ENCODE data around the gene ST6GALNAC2. TPM values are rescaled to one million over a fixed set of nuclear protein-coding genes. Genes with fewer than 3 reads are reported as not detected.

ST6GALNAC2 gene
- total and polyA plus RNA-seq, 12 donors, result 1.5 to 8.4 (median 5.7) TPM

DNA sequence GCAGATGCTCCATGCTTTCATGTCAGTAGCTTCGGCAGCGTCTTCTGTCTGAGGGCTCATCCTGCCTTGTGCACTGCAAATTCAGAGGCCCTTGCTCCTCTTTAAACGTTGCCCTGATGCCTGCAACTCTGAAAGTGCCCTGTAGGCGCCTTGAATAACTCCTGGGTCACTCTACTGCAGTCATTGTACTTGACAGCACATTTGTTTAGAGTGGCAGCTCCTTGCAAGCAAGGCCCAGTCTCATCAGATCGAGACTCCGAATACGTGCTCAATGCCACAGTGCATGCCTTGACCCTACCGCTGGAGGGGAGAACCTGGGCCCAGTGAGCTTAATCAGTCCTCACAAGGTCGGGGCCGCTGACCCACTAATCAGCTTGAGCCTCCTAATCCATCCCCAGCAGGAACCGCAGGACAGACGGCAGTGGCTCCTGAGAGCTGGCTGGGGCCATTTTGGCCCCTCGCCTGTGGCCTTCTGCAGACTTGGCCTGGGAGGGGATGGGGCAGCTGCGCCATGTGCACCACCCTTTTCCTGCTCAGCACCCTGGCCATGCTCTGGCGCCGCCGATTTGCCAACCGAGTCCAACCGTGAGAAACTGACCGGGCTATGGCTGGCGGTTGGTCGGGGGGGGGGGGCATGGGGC is 45.9 kb downstream of the ST6GALNAC2 start, which contains the start of gene PRCD:
TSS of gene PRCD (plus strand) at position 414 of the 641 bp plus-strand sequence. CDS start at position 512, 98 bp downstream.
- no peaks in the 10 kb centered on the region for H3K36me3 ChIP-seq
- peak within 1 kb of the TSS in 9 of 10 donors; percentile 35 to 64 (median 48) for H3K4me3 ChIP-seq
- H3K27me3 ChIP-seq, result peaks cover 0 to 63% (median 0%) of the 10 kb centered on the region in 7 donors
- intact Hi-C loops (cut with DNase I), result loop anchor here in 1 of 10 donors (10.0 kb wide), 1 partner anchor 185 kb away; the partner anchor contains the start of genes JMJD6 and METTL23
- peaks cover 36 to 84% (median 53%) of the 10 kb centered on the region in 9 donors for H3K4me1 ChIP-seq
- no peaks in the 10 kb centered on the region for H3K9me3 ChIP-seq
- TF ChIP-seq, protein P1, sequence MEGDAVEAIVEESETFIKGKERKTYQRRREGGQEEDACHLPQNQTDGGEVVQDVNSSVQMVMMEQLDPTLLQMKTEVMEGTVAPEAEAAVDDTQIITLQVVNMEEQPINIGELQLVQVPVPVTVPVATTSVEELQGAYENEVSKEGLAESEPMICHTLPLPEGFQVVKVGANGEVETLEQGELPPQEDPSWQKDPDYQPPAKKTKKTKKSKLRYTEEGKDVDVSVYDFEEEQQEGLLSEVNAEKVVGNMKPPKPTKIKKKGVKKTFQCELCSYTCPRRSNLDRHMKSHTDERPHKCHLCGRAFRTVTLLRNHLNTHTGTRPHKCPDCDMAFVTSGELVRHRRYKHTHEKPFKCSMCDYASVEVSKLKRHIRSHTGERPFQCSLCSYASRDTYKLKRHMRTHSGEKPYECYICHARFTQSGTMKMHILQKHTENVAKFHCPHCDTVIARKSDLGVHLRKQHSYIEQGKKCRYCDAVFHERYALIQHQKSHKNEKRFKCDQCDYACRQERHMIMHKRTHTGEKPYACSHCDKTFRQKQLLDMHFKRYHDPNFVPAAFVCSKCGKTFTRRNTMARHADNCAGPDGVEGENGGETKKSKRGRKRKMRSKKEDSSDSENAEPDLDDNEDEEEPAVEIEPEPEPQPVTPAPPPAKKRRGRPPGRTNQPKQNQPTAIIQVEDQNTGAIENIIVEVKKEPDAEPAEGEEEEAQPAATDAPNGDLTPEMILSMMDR (IDR thresholded peaks at IDR 0.05), result no peak
- WGBS, 2 donors, result 73 to 74% methylated on average over 22 of the region's 22 CpGs
- ATAC-seq (no peak), DNase-seq (no peak)
- H3K27ac ChIP-seq, result peak within 1 kb of the TSS; percentile 77 to 89 (median 82)

DNA sequence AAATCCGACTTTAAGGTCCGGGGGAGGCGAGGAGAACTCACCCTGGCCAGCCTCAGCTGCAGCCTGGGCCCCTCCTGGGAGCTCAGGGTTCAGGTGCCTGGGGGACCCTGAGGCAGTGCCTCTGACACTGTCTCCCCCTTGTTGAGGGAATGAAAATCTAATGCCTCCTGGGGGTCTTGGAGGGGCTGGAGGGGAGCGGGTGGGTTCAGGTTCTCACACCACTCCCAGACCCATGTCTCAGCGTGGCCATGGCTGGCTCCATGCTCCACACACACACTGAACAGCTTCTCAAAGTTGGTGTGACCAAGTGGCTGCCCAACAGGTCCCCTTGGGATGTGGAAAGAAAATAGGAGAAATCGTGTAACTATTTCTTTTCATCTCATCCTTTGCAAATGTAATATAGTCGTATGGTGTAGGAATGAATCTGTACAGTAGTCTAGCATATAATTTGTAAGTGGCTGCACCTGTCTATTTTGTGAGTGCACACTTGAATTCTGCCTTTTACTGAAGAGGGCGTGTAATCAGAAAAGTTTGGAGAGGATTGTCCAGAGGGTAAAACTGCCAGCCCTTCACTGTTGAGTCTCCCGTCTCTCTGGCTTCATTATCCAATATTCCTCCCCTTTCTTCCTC is 46.6 kb downstream of the ST6GALNAC2 start:
- TF ChIP-seq, protein P1 (IDR thresholded peaks at IDR 0.05), result no peak
- Histone ChIP-seq H3K4me1 (peaks cover 30 to 80% (median 47%) of the 10 kb centered on the region in 9 donors), H3K27me3 (peaks cover 0 to 56% (median 0%) of the 10 kb centered on the region in 7 donors), H3K27ac (peak overlapping the region in 9 of 10 donors; percentile 71 to 89 (median 85)), H3K4me3 (peak overlapping the region in 7 of 10 donors; percentile 45 to 64 (median 58)), H3K36me3 (no peaks in the 10 kb centered on the region), H3K9me3 (no peaks in the 10 kb centered on the region)
- ATAC-seq (no peak), DNase-seq (no peak)
- intact Hi-C loops (cut with DNase I), result no loop called here
- WGBS, 2 donors, result 87% methylated on average over 9 of the region's 9 CpGs

DNA sequence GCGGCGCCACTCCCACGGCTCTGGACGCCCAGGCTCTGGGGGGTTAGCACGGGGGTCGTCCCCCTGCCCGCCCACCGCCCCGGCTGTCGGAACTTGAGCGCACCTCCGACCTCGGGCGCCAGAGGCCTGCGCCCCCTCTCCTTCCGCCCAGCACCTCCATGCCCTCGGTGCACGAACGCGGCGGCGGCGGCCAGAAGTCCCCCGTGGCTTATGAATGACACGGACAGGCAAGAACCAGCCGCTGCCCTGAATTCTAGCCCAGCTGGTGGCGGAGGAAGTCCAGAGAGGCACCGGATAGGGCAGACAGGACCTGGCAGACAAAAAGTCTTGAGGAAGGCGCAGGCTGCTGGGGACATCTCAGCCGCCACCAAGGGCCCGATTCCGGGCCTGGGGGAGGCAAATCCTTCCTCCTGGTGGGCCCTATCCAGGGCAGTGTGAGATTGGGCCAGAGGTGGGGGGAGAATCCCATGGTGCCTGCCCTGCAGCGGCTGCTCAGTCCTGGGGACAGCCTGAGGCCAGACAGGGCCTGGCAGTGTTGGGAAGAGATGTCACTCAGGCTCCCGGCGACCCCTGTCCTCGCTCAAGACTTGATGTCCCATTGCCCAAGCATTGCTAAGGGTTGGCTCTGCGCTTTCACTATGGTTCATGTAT is 47.3 kb downstream of the ST6GALNAC2 start:
- H3K4me1 ChIP-seq, result peaks cover 23 to 73% (median 41%) of the 10 kb centered on the region in 9 donors
- peaks cover 0 to 50% (median 0%) of the 10 kb centered on the region in 7 donors for H3K27me3 ChIP-seq
- peak overlapping the region; percentile 71 to 89 (median 84) for H3K27ac ChIP-seq
- DNase-seq (no peak), ATAC-seq (no peak)
- peak overlapping the region; percentile 23 to 64 (median 57) for H3K4me3 ChIP-seq
- TF ChIP-seq, protein P1 (IDR thresholded peaks at IDR 0.05), result no peak
- H3K9me3 ChIP-seq, result no peaks in the 10 kb centered on the region
- H3K36me3 ChIP-seq, result no peaks in the 10 kb centered on the region
- 22 to 24% methylated on average over 36 to 37 of the region's 37 CpGs for WGBS, 2 donors
- intact Hi-C loops (cut with DNase I), result no loop called here
